T follicular helper cell (primary cell): ENCODE measurements around the gene TSPAN33.
"Not testable (repeated sequence)": the region's sequence is repeated elsewhere in the genome, so short reads cannot be mapped to it uniquely, and the experiment has no call there.

ENCODE experiments used
- DNase-seq: peaks from one replicate; pipeline ENCODE4 v3.0.0-alpha.2; 2020; ENCODE audit warnings: low read depth
- total RNA-seq, 2 experiments: gene quantifications; one replicate each; lab custom pipeline; 2026; lab: John Stamatoyannopoulos, UW

Gene TSPAN33
- 0.90 to 2.5 reads per million in 2 experiments for total RNA-seq

- peak; percentile 58 for DNase-seq
These were observed at the start of gene TSPAN33 for GRCh38 chr7:129144095-129144833. TSS of gene TSPAN33 (plus strand) at chr7:129144707. CDS start at chr7:129144981, 274 bp downstream.

- DNase-seq = peak; percentile 4
These were observed 49.2 kb upstream of the TSPAN33 start for GRCh38 chr7:129095258-129095657.

GRCh38 chr7:129098409-129099084 is 46.0 kb upstream of the TSPAN33 start:
- no peak for DNase-seq

- DNase-seq = no peak
These were observed 43.7 kb upstream of the TSPAN33 start for GRCh38 chr7:129100827-129101166.

DNA sequence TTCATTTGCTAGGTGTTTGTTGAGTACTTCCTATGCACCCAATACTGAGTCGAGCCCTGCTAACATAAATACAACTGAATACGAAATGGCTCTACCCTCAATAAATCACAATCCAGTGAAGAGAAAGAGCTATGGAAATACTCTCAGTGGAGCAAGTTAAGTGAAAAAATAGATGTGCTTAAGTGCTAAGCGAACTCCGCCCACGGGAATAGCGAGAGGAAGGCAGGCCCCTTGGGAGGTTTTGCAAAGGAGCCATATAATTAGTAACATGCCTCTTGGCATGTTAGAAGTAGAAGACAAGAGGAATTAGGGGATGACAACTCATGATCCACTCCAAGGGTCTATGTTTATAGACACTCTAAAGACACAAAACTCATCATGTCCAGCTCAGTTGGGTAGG is 42.8 kb upstream of the TSPAN33 start:
- no peak for DNase-seq

- no peak for DNase-seq
These were observed 40.8 kb upstream of the TSPAN33 start for GRCh38 chr7:129103561-129104324.

- DNase-seq = no peak
These were observed 35.9 kb upstream of the TSPAN33 start for GRCh38 chr7:129108581-129108980.

- DNase-seq = no peak
These were observed 34.1 kb upstream of the TSPAN33 start for GRCh38 chr7:129110258-129110981.

DNA sequence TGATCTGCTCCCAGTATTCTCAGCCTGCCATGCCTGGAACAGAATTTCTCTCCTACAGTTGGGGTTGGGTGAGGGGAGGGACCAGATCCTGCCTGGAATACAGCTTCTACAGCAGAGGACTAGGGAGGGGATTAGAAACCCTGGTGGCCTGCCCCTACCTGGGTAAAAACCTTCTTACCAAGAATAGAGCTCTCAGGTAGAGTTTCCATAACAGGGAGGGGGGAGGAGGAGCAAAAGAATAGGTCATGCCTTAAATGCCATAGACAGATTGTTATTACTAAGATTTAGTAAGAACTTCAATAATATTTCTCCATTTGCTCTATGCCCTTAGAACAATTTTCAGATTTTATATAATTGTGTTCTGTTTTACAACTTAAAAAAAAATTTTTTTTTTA is 33.5 kb upstream of the TSPAN33 start:
- no peak for DNase-seq

DNA sequence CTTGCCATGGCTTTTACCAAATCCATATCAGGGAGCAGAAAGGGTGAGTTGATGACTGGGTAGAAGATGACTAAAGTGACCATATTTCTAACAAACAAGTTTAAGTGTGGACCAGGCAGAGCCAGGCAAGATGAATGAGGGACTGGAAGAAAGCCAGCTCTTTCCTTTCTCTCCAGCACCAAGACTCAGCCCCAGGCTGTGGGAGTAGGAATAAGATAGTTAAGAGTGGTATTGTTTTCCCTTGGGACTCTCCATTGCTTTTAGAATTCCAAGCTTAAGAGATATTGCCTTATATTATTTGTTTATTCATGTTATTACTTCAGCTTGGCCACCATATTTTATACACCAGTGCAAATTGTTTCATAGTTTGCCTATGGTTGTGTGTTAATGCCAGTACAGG is 28.8 kb upstream of the TSPAN33 start:
- no peak for DNase-seq

DNA sequence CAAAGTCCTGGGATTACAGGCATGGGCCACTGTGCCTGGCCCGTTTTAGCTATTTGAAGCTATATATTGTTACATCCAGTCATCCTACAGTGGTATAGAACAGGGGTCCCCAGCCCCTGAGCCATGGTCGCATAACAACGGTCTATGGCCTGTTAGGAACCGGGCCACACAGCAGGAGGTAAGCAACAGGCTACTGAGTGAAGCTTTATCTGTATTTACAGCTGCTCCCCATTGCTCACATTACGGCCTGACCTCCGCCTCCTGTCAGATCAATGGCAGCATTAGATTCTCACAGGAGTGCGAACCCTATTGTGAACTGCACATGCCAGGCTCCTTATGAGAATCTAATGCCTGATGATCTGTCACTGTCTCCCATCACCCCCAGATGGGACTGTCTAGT is 26.3 kb upstream of the TSPAN33 start:
- DNase-seq = no peak

GRCh38 chr7:129118976-129119375 is 25.5 kb upstream of the TSPAN33 start:
- no peak for DNase-seq

DNA sequence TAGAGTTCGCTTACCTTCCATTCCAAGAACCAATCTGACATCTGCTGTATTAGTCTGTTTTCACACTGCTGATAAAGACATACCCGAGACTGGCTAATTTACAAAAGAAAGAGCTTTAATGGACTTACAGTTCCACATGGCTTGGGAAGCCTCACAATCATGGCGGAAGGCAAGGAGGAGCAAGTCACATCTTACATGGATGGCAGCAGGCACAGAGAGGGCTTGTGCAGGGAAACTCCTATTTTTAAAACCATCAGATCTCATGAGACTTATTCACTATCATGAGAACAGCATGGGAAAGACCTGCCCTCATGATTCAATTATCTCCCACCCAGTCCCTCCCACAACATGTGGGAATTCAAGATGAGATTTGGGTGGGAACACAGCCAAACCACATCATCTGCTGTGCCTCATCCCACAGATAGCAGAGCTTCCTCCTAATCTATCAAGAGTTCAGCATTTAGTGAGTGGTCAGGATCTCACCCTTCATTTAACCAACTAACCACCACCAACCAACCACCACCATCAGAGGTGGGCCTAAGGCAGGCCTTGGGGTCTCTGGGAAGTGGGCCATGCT is 22.9 kb upstream of the TSPAN33 start:
- not testable (repeated sequence) for DNase-seq

DNA sequence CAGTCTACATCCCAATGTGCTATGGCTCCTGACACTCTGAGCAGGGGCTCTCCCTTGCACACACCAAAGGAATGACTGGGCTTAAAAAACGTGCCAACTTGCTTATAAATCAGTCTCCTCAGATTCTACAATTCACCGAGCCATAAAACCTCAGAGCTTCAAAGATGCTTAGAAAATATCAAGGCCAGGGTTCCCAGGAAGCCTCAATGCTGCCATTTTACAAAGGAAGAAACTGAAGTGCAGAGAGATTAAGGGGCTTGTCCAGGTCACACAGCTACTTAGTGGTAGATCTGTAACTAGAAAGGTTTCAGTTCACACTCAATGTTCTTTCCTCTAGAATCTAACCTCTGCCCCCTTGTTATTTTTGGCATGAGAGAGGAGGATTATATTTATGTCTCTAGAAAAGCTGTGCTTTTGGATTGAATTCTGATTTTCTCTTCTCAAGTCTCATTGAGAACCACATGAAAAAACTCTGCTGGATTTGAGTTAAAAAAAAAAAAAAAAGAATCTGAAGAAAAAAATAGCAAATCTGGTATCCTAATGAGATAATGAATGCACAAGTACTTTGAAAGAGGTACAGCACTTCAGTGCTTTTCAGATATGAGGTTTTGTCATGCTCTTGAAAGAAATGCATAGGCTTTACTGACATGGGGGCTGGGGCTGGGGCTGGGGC is 22.3 kb upstream of the TSPAN33 start:
- DNase-seq = no peak

DNA sequence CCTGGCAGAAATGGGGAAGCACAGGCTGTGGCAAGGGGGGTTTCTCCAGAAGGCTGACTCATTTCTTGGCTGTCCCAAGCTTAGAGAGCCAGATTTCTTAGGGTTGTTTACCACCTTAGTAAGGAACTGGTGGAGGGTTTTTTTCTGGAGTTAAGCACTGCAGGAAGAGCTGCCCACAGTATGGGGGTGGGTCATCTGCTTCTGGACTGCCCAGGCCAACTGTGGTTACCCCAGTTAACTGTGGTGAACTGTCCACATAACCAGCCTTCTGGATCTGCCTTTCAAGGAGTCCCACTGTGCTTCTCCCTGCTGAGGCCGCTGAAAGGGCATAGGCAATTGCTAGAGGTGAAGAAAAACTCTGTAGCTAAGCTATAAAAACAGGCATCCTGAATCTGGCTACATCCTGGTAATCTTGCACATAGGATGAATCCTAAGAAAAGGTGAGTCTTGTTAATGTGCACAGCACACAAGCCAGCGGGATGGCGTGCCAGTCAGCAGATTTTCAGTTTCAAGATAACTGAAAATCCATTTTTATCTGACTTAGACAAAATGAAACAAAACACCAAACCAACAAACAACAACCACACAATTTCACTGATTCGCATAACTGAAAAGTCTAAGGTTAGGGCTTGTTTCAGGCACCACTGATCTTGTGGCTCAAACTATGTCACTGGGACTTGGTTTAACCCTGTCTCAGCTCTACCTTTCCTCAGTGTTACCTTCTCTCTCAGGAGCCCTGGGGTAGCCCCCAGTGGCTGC is 21.6 kb upstream of the TSPAN33 start:
- no peak for DNase-seq

DNA sequence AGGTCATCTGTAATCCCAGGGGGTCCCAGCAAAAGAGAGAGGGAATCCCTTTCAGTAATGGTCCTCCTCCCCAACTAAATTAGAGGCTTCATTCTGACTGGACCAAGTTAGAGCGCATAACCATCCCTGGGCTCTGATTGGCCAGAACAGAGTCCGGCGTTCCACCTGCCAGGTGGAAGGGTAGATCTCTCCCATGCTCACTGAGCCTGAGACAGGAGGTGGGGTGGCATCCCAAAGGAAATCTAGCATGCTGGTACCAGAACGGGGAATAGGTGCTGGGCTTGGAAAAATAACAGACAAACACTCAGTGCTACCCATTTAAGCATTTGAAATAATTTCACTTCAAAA is 21.0 kb upstream of the TSPAN33 start:
- DNase-seq = no peak

- no peak for DNase-seq
These were observed 18.2 kb upstream of the TSPAN33 start for GRCh38 chr7:129126314-129126713.

- DNase-seq = no peak
These were observed 17.4 kb upstream of the TSPAN33 start for GRCh38 chr7:129127154-129127553.

DNA sequence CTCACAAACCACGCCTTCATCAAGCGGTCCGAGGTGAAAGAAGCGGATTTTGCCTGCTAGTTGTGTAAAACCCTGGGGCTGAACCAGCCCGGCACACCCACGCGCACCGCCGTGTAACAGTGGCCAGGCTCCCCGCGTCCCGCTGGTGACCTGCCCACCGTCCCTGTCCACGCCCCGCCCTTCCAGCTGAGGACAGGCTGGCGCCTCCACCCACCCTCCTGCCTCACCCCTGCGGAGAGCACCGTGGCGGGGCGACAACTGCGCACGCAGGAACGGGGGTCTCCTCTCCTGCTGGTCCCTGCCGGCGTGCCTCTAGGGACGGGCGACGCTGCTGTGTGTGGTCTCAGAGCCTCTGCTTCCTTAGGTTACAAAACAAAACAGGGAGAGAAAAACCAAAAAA is 16.9 kb upstream of the TSPAN33 start:
- no peak for DNase-seq

GRCh38 chr7:129134356-129134987 is 10.0 kb upstream of the TSPAN33 start:
- no peak for DNase-seq
